Naive thymus-derived CD8-positive, alpha-beta T cell (primary cell): Measurements from ENCODE around the gene TLCD3B. TPM values are rescaled to one million over a fixed set of nuclear protein-coding genes. Genes with fewer than 3 reads are reported as not detected.

Experiments used
- ATAC-seq, 2 donors: fragments of 150-1000 bp; cut with Tn5 transposase in 1 of 2; sonication (Bioruptor Pico), chemical (Tn5 transposase) in 1 of 2; 1 replicate in 1 of 2; 2 replicates in 1 of 2; pipeline ENCODE4 v1.10.0; 2021; ENCODE audit warnings: mild to moderate bottlenecking in 2 of 2, moderate library complexity in 2 of 2
- POLR2A ChIA-PET: fragments of 350-600 bp; sonication (Branson Sonifier 250); formaldehyde crosslinking; loops from one replicate; lab custom pipeline; 2021; ENCODE audit warnings: antibody characterized with exemption; lab: Charles Lee
- DNase-seq, 10 donors: peaks; one replicate each; pipeline versions ENCODE4 v3.0.0 to v3.0.0-alpha.2; 2020 to 2022
- H3K27ac Mint-ChIP-seq, 10 donors: one replicate each; pipeline ENCODE4 v1.8.0; 2020 to 2022; ENCODE audit warnings: mild to moderate bottlenecking in 10 of 10, mixed read lengths in 10 of 10, moderate library complexity in 4 of 10, inconsistent platforms in 1 of 10
- H3K27me3 Mint-ChIP-seq, 5 donors: one replicate each; pipeline ENCODE4 v1.8.0; 2021 to 2022; ENCODE audit warnings: mixed read lengths in 5 of 5
- H3K36me3 Mint-ChIP-seq, 3 donors: one replicate each; pipeline ENCODE4 v1.8.0; 2020 to 2022; ENCODE audit warnings: mixed read lengths in 3 of 3, mild to moderate bottlenecking in 2 of 3, inconsistent platforms in 1 of 3
- H3K4me1 Mint-ChIP-seq, 4 donors: one replicate each; pipeline ENCODE4 v1.8.0; 2021 to 2022; ENCODE audit warnings: mixed read lengths in 4 of 4
- H3K4me3 Mint-ChIP-seq, 10 donors: one replicate each; pipeline ENCODE4 v1.8.0; 2020 to 2022; ENCODE audit warnings: mild to moderate bottlenecking in 10 of 10, mixed read lengths in 10 of 10, moderate library complexity in 6 of 10, inconsistent platforms in 1 of 10
- H3K9me3 Mint-ChIP-seq, 9 donors: one replicate each; pipeline ENCODE4 v1.8.0; 2020 to 2022; ENCODE audit warnings: mixed read lengths in 9 of 9, mild to moderate bottlenecking in 3 of 9, inconsistent platforms in 1 of 9, moderate library complexity in 1 of 9
- polyA plus RNA-seq, 3 donors: library from polyadenylated mRNA; unstranded; fragments of 300-500 nt; fragmentation: Illumina TruSeq; gene quantifications; one replicate each; pipeline ENCODE4 v1.2.3, GENCODE V29; 2021
- total RNA-seq, 8 experiments: library from RNA in 2 of 8; stranded (reverse) in 2 of 8; gene quantifications; one replicate each; pipeline ENCODE4 v1.2.3 and lab custom pipeline; 2021 to 2026

TLCD3B gene
- total and polyA plus RNA-seq, 5 experiments from 2014 or later = not detected

- Mint-ChIP-seq H3K27me3 (no peaks in the 10 kb centered on the region), H3K27ac (peak overlapping the region in 1 of 10 donors; percentile 15), H3K4me3 (no peak overlapping the region), H3K4me1 (peaks cover 0 to 4% (median under 1%) of the 10 kb centered on the region in 4 donors), H3K9me3 (no peaks in the 10 kb centered on the region), H3K36me3 (peaks cover 0 to 81% (median 7%) of the 10 kb centered on the region in 3 donors)
- DNase-seq = no peak
- no peak for ATAC-seq
- POLR2A ChIA-PET = interaction anchor here (0.6 kb wide), 2 partner anchors 11 kb away, joined by 3 read pairs; no protein-coding TSS in a partner anchor
Measured at GRCh38 chr16:29982560-29983419, 48.3 kb downstream of the TLCD3B start.

- Mint-ChIP-seq H3K27me3 (no peaks in the 10 kb centered on the region), H3K4me1 (peaks cover 15 to 33% (median 29%) of the 10 kb centered on the region in 4 donors), H3K36me3 (peaks cover 0 to 50% (median 5%) of the 10 kb centered on the region in 3 donors), H3K27ac (peak overlapping the region in 2 of 10 donors; percentile 27 to 40), H3K4me3 (no peak overlapping the region), H3K9me3 (no peaks in the 10 kb centered on the region)
- POLR2A ChIA-PET = no interaction called here
- DNase-seq = no peak
- no peak for ATAC-seq
Measured at GRCh38 chr16:29978564-29979270, 52.4 kb downstream of the TLCD3B start.

DNA sequence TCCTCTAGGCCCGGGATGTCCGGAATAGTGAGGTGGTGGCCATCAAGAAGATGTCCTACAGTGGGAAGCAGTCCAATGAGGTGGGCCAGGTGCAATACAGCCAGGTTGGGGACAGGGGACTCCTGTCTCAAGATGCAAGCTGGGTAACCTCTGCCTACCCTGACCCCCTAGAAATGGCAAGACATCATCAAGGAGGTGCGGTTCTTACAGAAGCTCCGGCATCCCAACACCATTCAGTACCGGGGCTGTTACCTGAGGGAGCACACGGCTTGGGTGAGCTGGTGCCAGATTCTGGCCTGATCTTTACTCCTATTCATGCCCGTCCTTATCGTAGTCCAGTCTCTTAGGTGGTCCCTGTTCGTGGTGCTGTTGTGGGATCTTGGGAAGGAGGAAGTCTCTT lies 53.0 kb downstream of the TLCD3B start:
- H3K9me3 Mint-ChIP-seq = no peaks in the 10 kb centered on the region
- peak overlapping the region in 2 of 10 donors; percentile 15 to 27 for H3K27ac Mint-ChIP-seq
- DNase-seq (no peak), ATAC-seq (no peak)
- H3K4me3 Mint-ChIP-seq = no peak overlapping the region
- H3K4me1 Mint-ChIP-seq = peaks cover 16 to 39% (median 33%) of the 10 kb centered on the region in 4 donors
- peaks cover 0 to 43% (median 5%) of the 10 kb centered on the region in 3 donors for H3K36me3 Mint-ChIP-seq
- no peaks in the 10 kb centered on the region for H3K27me3 Mint-ChIP-seq
- POLR2A ChIA-PET = no interaction called here

DNA sequence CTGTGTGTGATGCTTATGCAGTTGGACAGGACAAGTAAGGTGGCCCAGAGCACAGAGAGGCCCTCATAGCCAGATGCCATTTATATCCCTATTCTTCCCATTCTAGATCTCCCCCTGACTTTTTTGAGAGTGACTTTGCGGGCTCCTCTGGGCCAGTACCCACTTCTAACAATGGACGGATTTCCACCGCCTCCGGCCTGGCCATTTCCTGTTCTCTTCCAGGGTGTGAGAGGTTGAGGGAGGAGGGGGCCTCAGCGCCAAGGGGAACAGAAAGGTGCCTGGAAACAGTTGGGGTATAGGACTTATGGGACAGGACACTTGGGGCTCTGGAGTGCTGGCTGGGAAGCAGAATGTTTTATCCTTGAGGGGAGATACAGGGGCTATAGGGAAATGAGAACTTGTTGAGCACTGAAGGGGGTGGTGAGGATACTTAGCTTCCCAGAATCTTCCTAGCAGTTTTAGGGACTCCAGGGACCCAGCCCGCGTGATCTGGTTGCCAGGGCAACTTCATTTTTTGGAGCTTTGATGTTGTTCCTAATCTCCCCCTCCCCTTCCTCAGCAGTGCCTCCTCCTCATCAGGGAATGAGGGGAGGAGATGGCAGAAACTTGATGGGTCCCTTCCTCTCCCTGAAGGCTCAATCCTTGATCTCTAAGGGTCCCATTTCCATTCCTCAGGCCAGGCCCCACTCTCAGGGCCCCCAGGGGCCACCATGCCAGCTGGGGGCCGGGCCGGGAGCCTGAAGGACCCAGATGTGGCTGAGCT lies 53.8 kb downstream of the TLCD3B start:
- Mint-ChIP-seq H3K27ac (peak overlapping the region in 6 of 10 donors; percentile 25 to 85 (median 42)), H3K36me3 (peaks cover 0 to 35% (median 5%) of the 10 kb centered on the region in 3 donors), H3K27me3 (no peaks in the 10 kb centered on the region), H3K4me1 (peaks cover 19 to 43% (median 39%) of the 10 kb centered on the region in 4 donors), H3K9me3 (no peaks in the 10 kb centered on the region), H3K4me3 (peak overlapping the region in 2 of 10 donors; percentile 20 to 96)
- POLR2A ChIA-PET = interaction anchor here (1.7 kb wide), 1 partner anchor 16 kb away, joined by 6 read pairs; no protein-coding TSS in a partner anchor
- ATAC-seq (no peak), DNase-seq (no peak)

GRCh38 chr16:29975811-29976511 lies 55.1 kb downstream of the TLCD3B start:
- H3K4me1 Mint-ChIP-seq = peaks cover 19 to 43% (median 39%) of the 10 kb centered on the region in 4 donors

DNA sequence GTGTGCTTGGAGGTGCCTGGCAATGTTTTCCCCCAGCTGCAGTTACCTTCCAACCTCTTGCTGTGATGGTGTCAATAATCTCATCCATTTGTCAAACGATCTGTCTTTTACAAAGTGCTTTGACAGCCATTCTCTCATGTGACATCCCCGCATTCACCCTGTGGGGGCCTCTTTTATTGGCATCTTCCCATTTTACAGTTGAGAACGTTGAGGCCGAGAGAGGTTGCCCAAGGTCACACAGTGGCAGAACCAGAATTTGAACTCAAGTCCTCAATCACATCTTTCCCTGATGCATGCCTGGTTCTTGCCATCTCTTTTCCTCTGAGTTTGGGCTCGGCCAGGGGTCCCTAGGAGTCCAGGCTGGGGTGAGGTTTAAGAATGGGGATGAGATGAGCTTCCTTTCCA lies 55.9 kb downstream of the TLCD3B start:
- POLR2A ChIA-PET = interaction anchor here (0.8 to 2.8 kb wide), 5 partner anchors 13 to 50 kb away, joined by 3 to 29 read pairs (median 7); partner anchors contain the start of genes KCTD13 and TMEM219

More at GRCh38 chr16:29975811-29976511, 55.1 kb downstream of the TLCD3B start:
- H3K9me3 Mint-ChIP-seq = no peaks in the 10 kb centered on the region
- H3K36me3 Mint-ChIP-seq = peaks cover 0 to 31% (median 5%) of the 10 kb centered on the region in 3 donors
- H3K4me3 Mint-ChIP-seq = peak overlapping the region in 9 of 10 donors; percentile 82 to 98 (median 95)
- DNase-seq = no peak
- peak overlapping the region; percentile 50 to 92 (median 85) for H3K27ac Mint-ChIP-seq
- POLR2A ChIA-PET = interaction anchor here (0.6 to 1.7 kb wide), 4 partner anchors 14 to 154 kb away, joined by 3 to 7 read pairs (median 6); partner anchors contain the start of genes KCTD13 and TMEM219
- no peak for ATAC-seq
- no peaks in the 10 kb centered on the region for H3K27me3 Mint-ChIP-seq

More for the DNA sequence above, 55.9 kb downstream of the TLCD3B start:
- DNase-seq (no peak), ATAC-seq (no peak)
- Mint-ChIP-seq H3K27ac (peak overlapping the region; percentile 43 to 94 (median 88)), H3K4me1 (peaks cover 19 to 43% (median 39%) of the 10 kb centered on the region in 4 donors), H3K36me3 (peaks cover 0 to 31% (median 9%) of the 10 kb centered on the region in 3 donors), H3K9me3 (no peaks in the 10 kb centered on the region), H3K4me3 (peak overlapping the region; percentile 82 to 98 (median 95)), H3K27me3 (no peaks in the 10 kb centered on the region)

Other genes with a start within 250 kb of the TLCD3B start
- gene KIF22, start 240.5 kb downstream of the TLCD3B start, total RNA-seq = 10 to 100 TPM; 79.6 to 84.6 TPM
- 10 to 100 TPM; 36.9 to 45.4 (median 39.6) TPM for gene KIF22, start 240.5 kb downstream of the TLCD3B start, polyA plus RNA-seq
- 100 to 1,000 TPM; 278 to 282 TPM for gene MAZ, start 224.7 kb downstream of the TLCD3B start, total RNA-seq
- 10 to 100 TPM; 50.3 to 74.6 (median 58.8) TPM for gene MAZ, start 224.7 kb downstream of the TLCD3B start, polyA plus RNA-seq
- gene PRRT2, start 219.1 kb downstream of the TLCD3B start, total RNA-seq = 1 to 10 TPM; 1.5 to 1.6 TPM
- under 1 TPM in 2 of 3 donors, not detected in 1; 0.14 to 0.21 TPM for gene PRRT2, start 219.1 kb downstream of the TLCD3B start, polyA plus RNA-seq
- gene PAGR1, start 215.1 kb downstream of the TLCD3B start, total RNA-seq = 10 to 100 TPM; 31.3 to 35.9 TPM
- 10 to 100 TPM; 51.4 to 57.5 (median 55.5) TPM for gene PAGR1, start 215.1 kb downstream of the TLCD3B start, polyA plus RNA-seq
- gene MVP, start 210.8 kb downstream of the TLCD3B start, total RNA-seq = 100 to 1,000 TPM; 123 to 132 TPM
- 100 to 1,000 TPM; 120 to 160 (median 134) TPM for gene MVP, start 210.8 kb downstream of the TLCD3B start, polyA plus RNA-seq
- 10 to 100 TPM; 73.7 to 74.5 TPM for gene CDIPT, start 168.0 kb downstream of the TLCD3B start, total RNA-seq
- 10 to 100 TPM; 79.6 to 95.7 (median 91.3) TPM for gene CDIPT, start 168.0 kb downstream of the TLCD3B start, polyA plus RNA-seq
- gene SEZ6L2, start 131.7 kb downstream of the TLCD3B start, total RNA-seq = under 1 TPM in 1 of 2 experiments, not detected in 1; 0.21 TPM
- not detected for gene SEZ6L2, start 131.7 kb downstream of the TLCD3B start, polyA plus RNA-seq
- not detected for gene ASPHD1, start 130.8 kb downstream of the TLCD3B start, total RNA-seq
- gene ASPHD1, start 130.8 kb downstream of the TLCD3B start, polyA plus RNA-seq = not detected
- gene KCTD13, start 105.0 kb downstream of the TLCD3B start, total RNA-seq = 10 to 100 TPM; 65.4 to 75.9 TPM
- gene KCTD13, start 105.0 kb downstream of the TLCD3B start, polyA plus RNA-seq = 1 to 10 TPM; 5.4 to 10.0 (median 8.4) TPM
- gene TMEM219, start 69.2 kb downstream of the TLCD3B start, total RNA-seq = 10 to 100 TPM; 63.1 to 74.0 TPM
- 100 to 1,000 TPM; 157 to 179 (median 174) TPM for gene TMEM219, start 69.2 kb downstream of the TLCD3B start, polyA plus RNA-seq
- 10 to 100 TPM; 40.8 to 42.6 TPM for gene TAOK2, start 57.4 kb downstream of the TLCD3B start, total RNA-seq
- gene TAOK2, start 57.4 kb downstream of the TLCD3B start, polyA plus RNA-seq = 1 to 10 TPM; 2.6 to 6.6 (median 2.8) TPM
- 10 to 100 TPM; 15.3 to 16.6 TPM for gene HIRIP3, start 35.7 kb downstream of the TLCD3B start, total RNA-seq
- gene HIRIP3, start 35.7 kb downstream of the TLCD3B start, polyA plus RNA-seq = 10 to 100 TPM; 10.6 to 30.1 (median 18.7) TPM
- 100 to 1,000 TPM; 107 to 115 TPM for gene INO80E, start 35.0 kb downstream of the TLCD3B start, total RNA-seq
- 1 to 10 TPM; 6.5 to 8.9 (median 7.6) TPM for gene INO80E, start 35.0 kb downstream of the TLCD3B start, polyA plus RNA-seq
- not detected for gene DOC2A, start 20.2 kb downstream of the TLCD3B start, total RNA-seq
- gene DOC2A, start 20.2 kb downstream of the TLCD3B start, polyA plus RNA-seq = not detected
- gene C16orf92, start 8.1 kb downstream of the TLCD3B start, total RNA-seq = not detected
- gene C16orf92, start 8.1 kb downstream of the TLCD3B start, polyA plus RNA-seq = not detected
- gene ALDOA, start 34.5 kb upstream of the TLCD3B start, total RNA-seq = 100 to 1,000 TPM; 580 to 594 TPM
- gene ALDOA, start 34.5 kb upstream of the TLCD3B start, polyA plus RNA-seq = 1,000 to 10,000 TPM in 1 of 3 donors, 100 to 1,000 TPM in 2; 798 to 1,176 (median 994) TPM
- gene PPP4C, start 44.7 kb upstream of the TLCD3B start, total RNA-seq = 10 to 100 TPM; 82.8 to 83.4 TPM
- 100 to 1,000 TPM; 153 to 199 (median 161) TPM for gene PPP4C, start 44.7 kb upstream of the TLCD3B start, polyA plus RNA-seq
- gene TBX6, start 60.7 kb upstream of the TLCD3B start, total RNA-seq = 1 to 10 TPM; 2.4 to 2.5 TPM
- under 1 TPM; 0.15 to 0.25 (median 0.25) TPM for gene TBX6, start 60.7 kb upstream of the TLCD3B start, polyA plus RNA-seq
- 100 to 1,000 TPM; 254 to 264 TPM for gene YPEL3, start 64.9 kb upstream of the TLCD3B start, total RNA-seq
- 100 to 1,000 TPM; 201 to 301 (median 206) TPM for gene YPEL3, start 64.9 kb upstream of the TLCD3B start, polyA plus RNA-seq
- 10 to 100 TPM; 19.8 to 25.0 TPM for gene GDPD3, start 82.3 kb upstream of the TLCD3B start, total RNA-seq
- under 1 TPM in 1 of 3 donors, not detected in 2; 0.18 TPM for gene GDPD3, start 82.3 kb upstream of the TLCD3B start, polyA plus RNA-seq
- 10 to 100 TPM; 61.8 to 64.7 TPM for gene MAPK3, start 91.9 kb upstream of the TLCD3B start, total RNA-seq
- gene MAPK3, start 91.9 kb upstream of the TLCD3B start, polyA plus RNA-seq = 1 to 10 TPM; 6.7 to 7.8 (median 7.8) TPM
- 100 to 1,000 TPM; 881 to 897 TPM for gene CORO1A, start 152.3 kb upstream of the TLCD3B start, total RNA-seq
- gene CORO1A, start 152.3 kb upstream of the TLCD3B start, polyA plus RNA-seq = 1,000 to 10,000 TPM; 1,262 to 1,424 (median 1,364) TPM
- 10 to 100 TPM; 66.6 to 73.1 TPM for gene BOLA2B, start 162.4 kb upstream of the TLCD3B start, total RNA-seq
- 100 to 1,000 TPM; 225 to 251 (median 237) TPM for gene BOLA2B, start 162.4 kb upstream of the TLCD3B start, polyA plus RNA-seq
- gene SLX1A, start 162.6 kb upstream of the TLCD3B start, total RNA-seq = 10 to 100 TPM; 32.5 to 47.1 TPM
- gene SLX1A, start 162.6 kb upstream of the TLCD3B start, polyA plus RNA-seq = 10 to 100 TPM; 35.6 to 60.2 (median 44.2) TPM
- gene SULT1A3, start 168.0 kb upstream of the TLCD3B start, total RNA-seq = 10 to 100 TPM; 26.9 to 29.4 TPM
- 1 to 10 TPM in 1 of 3 donors, under 1 TPM in 1, not detected in 1; 0.47 to 1.3 TPM for gene SULT1A3, start 168.0 kb upstream of the TLCD3B start, polyA plus RNA-seq
- 10 to 100 TPM; 30.8 to 40.8 TPM for gene NPIPB13, start 217.2 kb upstream of the TLCD3B start, total RNA-seq
- gene NPIPB13, start 217.2 kb upstream of the TLCD3B start, polyA plus RNA-seq = under 1 TPM; 0.22 to 0.59 (median 0.40) TPM